Ovary (tissue), 9 donors: ENCODE measurements around the gene C1QC. TPM values are rescaled to one million over a fixed set of nuclear protein-coding genes. Genes with fewer than 3 reads are reported as not detected.

Source experiments
- DNase-seq, 5 donors: peaks; one replicate each; pipeline ENCODE4 v3.0.0-alpha.2; 2019 to 2020
- H3K27ac ChIP-seq, 2 donors: fragments of 200-600 bp; one replicate each; pipeline versions ENCODE4 v1.5.1 to v1.8.0; 2019 to 2022
- H3K27me3 ChIP-seq: fragments of 200-600 bp; one replicate; pipeline ENCODE4 v1.8.0; 2022
- H3K36me3 ChIP-seq: fragments of 200-600 bp; sonication (generic); one replicate; pipeline ENCODE4 v1.5.1; 2019
- H3K4me1 ChIP-seq: one replicate; pipeline ENCODE4 v1.8.1; 2013; ENCODE audit warnings: mild to moderate bottlenecking, moderate library complexity; ENCODE audit not compliant: insufficient read depth
- H3K4me3 ChIP-seq: fragments of 200-600 bp; sonication (generic); one replicate; pipeline ENCODE4 v1.5.1; 2017
- H3K9me3 ChIP-seq, 2 donors: fragments of 200-600 bp in 1 of 2; sonication (generic) in 1 of 2; one replicate each; pipeline versions ENCODE4 v1.5.1 to v1.8.1; 2013 to 2019; ENCODE audit warnings: mild to moderate bottlenecking in 1 of 2, moderate library complexity in 1 of 2
- EP300 ChIP-seq: sonication (generic); formaldehyde crosslinking; IDR thresholded peaks from one replicate; pipeline ENCODE4 v1.6.1; 2017; ENCODE audit warnings: antibody characterized with exemption
- POLR2A ChIP-seq: fragments of 450-650 bp; IDR thresholded peaks from one replicate; pipeline ENCODE4 v1.6.1; 2017; ENCODE audit warnings: antibody characterized with exemption, mild to moderate bottlenecking, moderate library complexity
- WGBS, 3 donors: extraction: QIAGEN DNeasy Blood & Tissue Kit in 1 of 3; methylation state at CpG; one replicate each; pipeline versions ENCODE4 v1.1.5 to v1.1.7; 2013 to 2017; 5-methylcytosine and 5-hydroxymethylcytosine counted together
- intact Hi-C, 4 donors: fragments of 100-400 bp; cut with DNase I; formaldehyde crosslinking; loops; one replicate each; pipeline versions ENCODE4 v1.11.0 to v1.15.1; 2022 to 2023
- polyA plus RNA-seq, 2 donors: library from polyadenylated mRNA; stranded (reverse); fragments of 200-250 nt in 1 of 2; fragments of 350-450 nt in 1 of 2; fragmentation: Illumina TruSeq in 1 of 2; extraction: RNeasy Lipid Tissue Mini Kit (QIAGEN cat#74804) in 1 of 2; gene quantifications; one replicate each; pipeline ENCODE4 v1.2.3, GENCODE V29; 2013 to 2014
- total RNA-seq, 7 donors: library from RNA; depleted of rRNA in 2 of 7; stranded (reverse); fragments of >200 nt in 2 of 7; fragmentation: NEBNext Ultra II Directional in 3 of 7; extraction: Animal tissue kit (Norgen Biotek cat#: 25700) in 3 of 7; gene quantifications; one replicate each; pipeline versions ENCODE4 v1.1.0 to v1.2.4, GENCODE V29; 2016 to 2023
- TF ChIP-seq, protein P1 (sequence below), 3 donors: fragments of 450-650 bp in 2 of 3; fragments of 200-600 bp in 1 of 3; IDR thresholded peaks; one replicate each; pipeline versions ENCODE4 v1.5.1 to v1.8.0; 2016 to 2022; ENCODE audit warnings: antibody characterized with exemption in 3 of 3, mild to moderate bottlenecking in 1 of 3
- donor health status: DM: no; HTN: no; CAD: no; lungs with moderate emphysema.
- donor health status: DM: no; HTN: no; CAD: no.
- donor health status: Bipolar disorder and iron deficiency.
- donor health status: DM: yes; HTN: yes; CAD: no.
- donor health status: DM: no; HTN: no; CAD: no.
- donor health status: DM: yes; HTN: yes; CAD: no.

C1QC gene
- total and polyA plus RNA-seq, 9 donors: 30.2 to 136 (median 51.1) TPM

DNA sequence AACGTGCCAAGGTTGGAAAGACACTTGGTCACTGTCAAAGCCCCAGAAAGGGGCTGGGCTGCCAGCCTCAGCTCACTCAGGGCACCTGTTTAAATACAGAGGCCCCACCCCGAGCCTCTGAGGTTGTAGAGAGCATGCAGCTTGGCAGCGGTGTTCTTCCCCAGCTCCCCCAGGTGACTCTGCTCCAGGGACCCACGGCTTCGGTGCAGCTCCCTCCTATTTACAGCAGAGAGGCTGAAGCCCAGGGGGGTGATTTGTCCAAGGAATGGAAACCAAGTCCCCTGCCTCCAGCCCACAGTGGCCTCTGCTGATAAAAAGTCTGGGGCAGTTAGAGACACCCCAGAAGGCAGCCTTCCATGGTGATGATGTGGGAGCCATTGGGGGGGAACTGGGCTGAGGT, 16.1 kb upstream of the C1QC start:
- Histone ChIP-seq H3K4me3 (no peak overlapping the region), H3K36me3 (no peaks in the 10 kb centered on the region), H3K27ac (no peak overlapping the region), H3K27me3 (no peaks in the 10 kb centered on the region), H3K4me1 (no peaks in the 10 kb centered on the region), H3K9me3 (no peaks in the 10 kb centered on the region)
- no peak for DNase-seq
- TF ChIP-seq EP300: no peak
- TF ChIP-seq, protein P1, sequence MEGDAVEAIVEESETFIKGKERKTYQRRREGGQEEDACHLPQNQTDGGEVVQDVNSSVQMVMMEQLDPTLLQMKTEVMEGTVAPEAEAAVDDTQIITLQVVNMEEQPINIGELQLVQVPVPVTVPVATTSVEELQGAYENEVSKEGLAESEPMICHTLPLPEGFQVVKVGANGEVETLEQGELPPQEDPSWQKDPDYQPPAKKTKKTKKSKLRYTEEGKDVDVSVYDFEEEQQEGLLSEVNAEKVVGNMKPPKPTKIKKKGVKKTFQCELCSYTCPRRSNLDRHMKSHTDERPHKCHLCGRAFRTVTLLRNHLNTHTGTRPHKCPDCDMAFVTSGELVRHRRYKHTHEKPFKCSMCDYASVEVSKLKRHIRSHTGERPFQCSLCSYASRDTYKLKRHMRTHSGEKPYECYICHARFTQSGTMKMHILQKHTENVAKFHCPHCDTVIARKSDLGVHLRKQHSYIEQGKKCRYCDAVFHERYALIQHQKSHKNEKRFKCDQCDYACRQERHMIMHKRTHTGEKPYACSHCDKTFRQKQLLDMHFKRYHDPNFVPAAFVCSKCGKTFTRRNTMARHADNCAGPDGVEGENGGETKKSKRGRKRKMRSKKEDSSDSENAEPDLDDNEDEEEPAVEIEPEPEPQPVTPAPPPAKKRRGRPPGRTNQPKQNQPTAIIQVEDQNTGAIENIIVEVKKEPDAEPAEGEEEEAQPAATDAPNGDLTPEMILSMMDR (IDR thresholded peaks at IDR 0.05): no peak
- TF ChIP-seq POLR2A: no peak
- intact Hi-C loops: no loop called here
- 47 to 64% (median 49%) methylated on average over 5 of the region's 5 CpGs for WGBS, 3 donors

DNA sequence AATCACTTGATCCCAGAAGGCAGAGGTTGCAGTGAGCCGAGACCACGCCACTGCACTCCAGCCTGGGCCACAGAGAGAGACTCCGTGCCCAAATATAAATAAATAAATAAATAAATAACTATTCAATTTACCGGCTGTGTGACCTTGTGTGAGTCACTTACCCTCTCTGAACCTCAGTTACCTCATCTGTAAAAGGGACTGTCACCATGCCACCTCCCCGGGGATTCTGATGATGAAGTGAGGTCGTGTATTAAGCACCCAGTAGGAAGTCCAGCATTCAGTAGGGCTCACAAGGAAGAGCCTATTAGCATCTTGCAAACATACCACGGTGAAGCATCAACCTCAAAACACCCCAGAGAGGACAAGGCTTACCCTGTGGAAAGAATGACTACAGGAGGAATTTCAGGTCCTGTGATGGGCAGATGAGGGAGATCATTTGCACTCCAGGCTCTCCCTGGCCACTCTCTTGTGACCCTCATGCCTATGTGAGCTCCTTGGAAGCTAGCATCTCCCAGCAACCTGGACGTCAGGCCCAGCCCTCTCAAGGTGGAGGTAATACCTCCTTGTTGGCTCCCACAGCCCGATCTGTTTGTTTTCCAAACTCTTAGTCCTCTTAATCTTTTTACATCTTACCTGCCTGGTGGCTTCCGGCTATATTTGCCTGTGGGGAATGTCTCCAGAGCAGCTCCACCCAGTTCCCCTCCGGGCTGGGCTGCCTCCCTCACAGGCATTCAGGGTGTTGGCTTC, 14.6 kb upstream of the C1QC start:
- no peaks in the 10 kb centered on the region for H3K9me3 ChIP-seq
- DNase-seq: no peak
- no peaks in the 10 kb centered on the region for H3K36me3 ChIP-seq
- no peak overlapping the region for H3K4me3 ChIP-seq
- H3K27ac ChIP-seq: no peak overlapping the region
- no peaks in the 10 kb centered on the region for H3K4me1 ChIP-seq
- H3K27me3 ChIP-seq: no peaks in the 10 kb centered on the region
- TF ChIP-seq EP300 (no peak), POLR2A (no peak)
- TF ChIP-seq, protein P1 (IDR thresholded peaks at IDR 0.05): no peak
- 47 to 55% (median 53%) methylated on average over 11 of the region's 11 CpGs for WGBS, 3 donors
- intact Hi-C loops: no loop called here

DNA sequence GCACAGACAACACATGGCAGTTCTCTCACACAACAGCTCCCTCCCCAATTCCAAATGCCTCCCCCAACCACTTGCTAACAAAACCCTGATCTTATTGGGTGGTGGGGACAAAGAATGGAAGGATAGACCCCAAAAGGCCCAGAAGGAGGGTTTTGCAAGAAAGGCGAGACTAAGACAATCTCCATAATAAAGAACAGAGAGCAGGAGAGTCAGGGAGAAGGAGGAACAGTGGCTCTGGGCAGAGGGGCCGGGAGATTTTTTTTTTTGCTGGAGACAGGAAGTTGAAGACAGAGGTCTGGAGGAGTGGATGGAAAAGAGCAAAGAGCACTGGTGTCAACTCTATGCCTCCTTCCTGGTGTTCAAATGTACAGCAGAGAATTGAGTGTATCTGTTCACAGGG, 13.5 kb upstream of the C1QC start:
- TF ChIP-seq, protein P1 (IDR thresholded peaks at IDR 0.05): no peak
- TF ChIP-seq EP300: no peak
- TF ChIP-seq POLR2A: no peak
- Histone ChIP-seq H3K27ac (no peak overlapping the region), H3K36me3 (no peaks in the 10 kb centered on the region), H3K4me3 (no peak overlapping the region), H3K9me3 (no peaks in the 10 kb centered on the region), H3K4me1 (no peaks in the 10 kb centered on the region), H3K27me3 (no peaks in the 10 kb centered on the region)
- intact Hi-C loops: no loop called here
- no peak for DNase-seq
- 26 to 40% (median 29%) methylated on average over 2 of the region's 2 CpGs for WGBS, 3 donors

DNA sequence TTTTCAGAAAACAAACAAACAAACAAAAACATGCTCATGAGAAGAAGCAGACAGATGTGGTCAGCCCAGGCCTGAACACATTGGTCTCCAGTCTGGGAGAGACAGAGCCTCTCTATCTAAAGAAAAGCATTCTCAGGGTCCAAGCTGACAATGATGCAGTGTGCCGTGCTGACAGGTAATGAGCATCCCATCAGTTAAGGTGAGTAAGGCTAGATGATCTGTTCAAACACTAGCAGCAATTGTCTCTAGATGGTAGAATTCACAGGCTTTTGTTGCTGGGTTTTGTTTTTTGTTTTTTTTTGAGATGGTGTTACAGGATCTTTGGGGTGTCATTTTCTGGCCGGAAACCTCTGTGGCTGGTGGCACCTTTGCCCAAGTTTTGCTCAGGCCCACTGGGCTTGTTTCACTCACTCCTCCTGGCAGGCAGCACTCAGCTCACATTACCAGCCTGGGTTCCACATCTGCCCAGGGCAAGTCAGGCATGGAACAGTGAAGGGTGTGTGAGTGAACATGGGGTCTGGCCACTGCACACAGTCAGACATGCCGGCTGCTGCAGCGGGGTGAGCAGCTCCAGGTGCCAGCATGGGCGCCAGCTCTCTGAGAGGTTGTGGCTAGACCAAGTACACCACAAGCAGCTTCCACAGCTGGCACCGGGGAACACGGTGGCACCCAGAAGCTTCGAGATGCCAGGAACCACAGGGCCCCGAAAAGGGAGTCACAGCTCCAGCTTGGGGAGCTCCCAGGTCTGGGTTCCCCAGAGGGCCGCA, 9.6 kb upstream of the C1QC start:
- 81 to 91% (median 90%) methylated on average over 10 of the region's 10 CpGs for WGBS, 3 donors

More for the DNA sequence above, 9.6 kb upstream of the C1QC start:
- no peak overlapping the region for H3K27ac ChIP-seq
- no peaks in the 10 kb centered on the region for H3K27me3 ChIP-seq
- TF ChIP-seq EP300: no peak
- TF ChIP-seq, protein P1 (IDR thresholded peaks at IDR 0.05): no peak
- TF ChIP-seq POLR2A: no peak
- no peaks in the 10 kb centered on the region for H3K9me3 ChIP-seq
- no peaks in the 10 kb centered on the region for H3K36me3 ChIP-seq
- no peaks in the 10 kb centered on the region for H3K4me1 ChIP-seq
- intact Hi-C loops: no loop called here
- DNase-seq: no peak
- no peak overlapping the region for H3K4me3 ChIP-seq
